Activated T-helper 1 cell treated with anti-CD3 and anti-CD28 coated beads, Interleukin-2, amount 50 U/mL, for 16 hours (primary cell): Measurements from ENCODE around the gene VGF.
"Not testable (repeated sequence)": the region's sequence is repeated elsewhere in the genome, so short reads cannot be mapped to it uniquely, and the experiment has no call there.

Experiments used
- DNase-seq, 2 donors: peaks; one replicate each; pipeline ENCODE4 v3.0.0-alpha.2; 2020; ENCODE audit warnings: low read depth in 1 of 2, low spot score in 1 of 2

VGF gene

DNA sequence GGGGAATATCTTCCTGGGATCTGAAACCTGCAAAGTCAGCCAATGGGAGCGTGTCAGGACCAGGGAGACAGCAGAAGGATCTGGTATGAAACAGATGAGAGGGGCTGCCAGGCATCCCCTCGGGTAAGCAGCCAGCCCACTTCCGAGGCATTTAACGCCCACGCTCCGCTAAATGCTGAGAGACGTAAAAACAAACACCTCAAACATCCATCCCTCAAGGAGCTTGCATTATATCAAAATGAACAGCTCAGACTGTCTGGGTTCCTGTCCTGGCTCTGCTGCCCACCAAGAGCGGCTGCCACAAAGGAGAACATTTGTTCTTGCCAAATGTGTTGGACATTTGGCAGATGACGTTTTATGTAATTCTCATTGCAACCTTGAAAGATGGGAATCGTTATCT lies 45.5 kb downstream of the VGF start:
- no peak for DNase-seq

DNA sequence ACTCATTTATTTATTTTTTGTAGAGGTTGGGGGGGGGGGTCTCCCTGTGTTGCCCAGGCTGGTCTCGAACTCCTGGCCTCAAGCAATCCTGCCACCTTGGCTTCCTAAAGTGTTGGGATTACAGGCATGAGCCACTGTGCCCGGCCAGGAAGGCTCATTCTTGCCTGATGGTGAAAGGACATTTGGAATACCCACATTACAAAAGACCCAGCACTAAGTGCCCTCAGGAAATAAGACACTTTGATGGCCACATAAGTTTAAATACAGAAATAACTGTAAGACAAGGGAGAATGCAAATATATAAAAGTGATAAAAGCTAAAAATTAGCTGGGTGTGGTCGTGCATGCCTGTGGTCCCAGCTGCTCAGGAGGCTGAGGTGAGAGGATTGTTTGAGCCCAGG lies 46.5 kb downstream of the VGF start:
- DNase-seq = no peak

- DNase-seq = no peak
Measured at GRCh38 chr7:101116898-101117297, 48.5 kb downstream of the VGF start.

- DNase-seq = no peak
Measured at GRCh38 chr7:101115215-101115614, 50.2 kb downstream of the VGF start.

DNA sequence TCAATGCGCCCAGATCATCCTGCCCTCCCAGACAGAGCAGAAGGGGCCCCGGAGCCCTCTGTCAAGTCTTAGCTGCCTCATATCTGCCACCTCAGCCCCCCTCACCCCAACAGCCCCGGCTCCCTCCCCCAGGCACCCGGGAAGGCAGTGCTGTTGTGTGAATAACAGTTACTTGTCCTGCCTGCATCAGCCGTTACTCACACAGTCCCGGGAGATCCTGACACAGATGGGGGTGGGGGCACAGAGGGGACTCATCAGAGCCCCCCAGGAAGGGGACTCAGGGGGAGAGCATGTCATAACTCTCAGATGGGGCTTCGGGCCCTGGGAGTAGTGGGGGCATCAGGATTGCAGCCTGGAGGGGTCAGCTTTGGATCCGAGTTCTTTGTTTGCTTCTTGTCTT lies 50.9 kb downstream of the VGF start:
- no peak for DNase-seq

DNA sequence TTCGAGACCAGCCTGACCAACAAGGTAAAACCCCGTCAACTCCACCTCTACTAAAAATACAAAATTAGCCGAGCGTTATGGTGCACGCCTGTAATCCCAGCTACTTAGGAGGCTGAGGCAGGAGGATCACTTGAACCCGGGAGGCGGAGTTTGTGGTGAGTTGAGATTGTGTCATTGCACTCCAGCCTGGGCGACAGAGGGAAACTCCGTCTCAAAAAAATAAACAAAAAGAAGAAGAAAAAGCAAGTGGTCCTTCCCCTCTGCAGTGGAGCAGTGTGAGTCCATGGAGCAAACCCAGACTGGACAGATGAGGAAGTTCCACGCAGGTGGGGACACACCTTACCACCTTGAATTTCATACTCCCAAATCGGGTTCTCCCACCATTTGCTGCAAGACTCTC lies 51.5 kb downstream of the VGF start:
- no peak for DNase-seq

GRCh38 chr7:101113140-101113539 lies 52.2 kb downstream of the VGF start:
- not testable (repeated sequence) for DNase-seq
